ENCODE results near the gene NSRP1. TPM values are rescaled to one million over a fixed set of nuclear protein-coding genes. Genes with fewer than 3 reads are reported as not detected.
A peak's percentile ranks its signal among the peaks of the same experiment; 100 is the strongest.

Gene NSRP1
- total and polyA plus RNA-seq, 2 of the 13 experiments (the other 11 are each of a cell fraction or from before 2014, with no cell fraction given), result 7.0 to 14.3 TPM

- TF ChIP-seq, protein P1, sequence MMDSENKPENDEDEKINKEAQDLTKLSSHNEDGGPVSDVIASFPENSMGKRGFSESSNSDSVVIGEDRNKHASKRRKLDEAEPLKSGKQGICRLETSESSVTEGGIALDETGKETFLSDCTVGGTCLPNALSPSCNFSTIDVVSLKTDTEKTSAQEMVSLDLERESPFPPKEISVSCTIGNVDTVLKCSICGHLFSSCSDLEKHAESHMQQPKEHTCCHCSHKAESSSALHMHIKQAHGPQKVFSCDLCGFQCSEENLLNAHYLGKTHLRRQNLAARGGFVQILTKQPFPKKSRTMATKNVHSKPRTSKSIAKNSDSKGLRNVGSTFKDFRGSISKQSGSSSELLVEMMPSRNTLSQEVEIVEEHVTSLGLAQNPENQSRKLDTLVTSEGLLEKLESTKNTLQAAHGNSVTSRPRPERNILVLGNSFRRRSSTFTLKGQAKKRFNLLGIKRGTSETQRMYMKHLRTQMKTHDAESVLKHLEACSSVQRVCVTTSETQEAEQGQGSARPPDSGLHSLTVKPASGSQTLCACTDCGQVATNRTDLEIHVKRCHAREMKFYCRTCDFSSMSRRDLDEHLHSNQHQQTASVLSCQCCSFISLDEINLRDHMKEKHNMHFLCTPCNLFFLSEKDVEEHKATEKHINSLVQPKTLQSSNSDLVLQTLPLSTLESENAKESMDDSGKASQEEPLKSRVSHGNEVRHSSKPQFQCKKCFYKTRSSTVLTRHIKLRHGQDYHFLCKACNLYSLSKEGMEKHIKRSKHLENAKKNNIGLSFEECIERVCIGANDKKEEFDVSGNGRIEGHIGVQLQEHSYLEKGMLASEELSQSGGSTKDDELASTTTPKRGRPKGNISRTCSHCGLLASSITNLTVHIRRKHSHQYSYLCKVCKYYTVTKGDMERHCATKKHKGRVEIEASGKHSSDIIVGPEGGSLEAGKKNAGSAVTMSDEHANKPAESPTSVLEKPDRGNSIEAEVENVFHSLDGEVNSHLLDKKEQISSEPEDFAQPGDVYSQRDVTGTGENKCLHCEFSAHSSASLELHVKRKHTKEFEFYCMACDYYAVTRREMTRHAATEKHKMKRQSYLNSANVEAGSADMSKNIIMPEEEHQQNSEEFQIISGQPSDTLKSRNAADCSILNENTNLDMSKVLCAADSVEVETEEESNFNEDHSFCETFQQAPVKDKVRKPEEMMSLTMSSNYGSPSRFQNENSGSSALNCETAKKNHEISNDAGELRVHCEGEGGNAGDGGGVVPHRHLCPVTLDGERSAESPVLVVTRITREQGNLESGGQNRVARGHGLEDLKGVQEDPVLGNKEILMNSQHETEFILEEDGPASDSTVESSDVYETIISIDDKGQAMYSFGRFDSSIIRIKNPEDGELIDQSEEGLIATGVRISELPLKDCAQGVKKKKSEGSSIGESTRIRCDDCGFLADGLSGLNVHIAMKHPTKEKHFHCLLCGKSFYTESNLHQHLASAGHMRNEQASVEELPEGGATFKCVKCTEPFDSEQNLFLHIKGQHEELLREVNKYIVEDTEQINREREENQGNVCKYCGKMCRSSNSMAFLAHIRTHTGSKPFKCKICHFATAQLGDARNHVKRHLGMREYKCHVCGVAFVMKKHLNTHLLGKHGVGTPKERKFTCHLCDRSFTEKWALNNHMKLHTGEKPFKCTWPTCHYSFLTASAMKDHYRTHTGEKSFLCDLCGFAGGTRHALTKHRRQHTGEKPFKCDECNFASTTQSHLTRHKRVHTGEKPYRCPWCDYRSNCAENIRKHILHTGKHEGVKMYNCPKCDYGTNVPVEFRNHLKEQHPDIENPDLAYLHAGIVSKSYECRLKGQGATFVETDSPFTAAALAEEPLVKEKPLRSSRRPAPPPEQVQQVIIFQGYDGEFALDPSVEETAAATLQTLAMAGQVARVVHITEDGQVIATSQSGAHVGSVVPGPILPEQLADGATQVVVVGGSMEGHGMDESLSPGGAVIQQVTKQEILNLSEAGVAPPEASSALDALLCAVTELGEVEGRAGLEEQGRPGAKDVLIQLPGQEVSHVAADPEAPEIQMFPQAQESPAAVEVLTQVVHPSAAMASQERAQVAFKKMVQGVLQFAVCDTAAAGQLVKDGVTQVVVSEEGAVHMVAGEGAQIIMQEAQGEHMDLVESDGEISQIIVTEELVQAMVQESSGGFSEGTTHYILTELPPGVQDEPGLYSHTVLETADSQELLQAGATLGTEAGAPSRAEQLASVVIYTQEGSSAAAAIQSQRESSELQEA (CRISPR knock-in tag; IDR thresholded peaks at IDR 0.05; ENCODE audit: not compliant biosample characterization), result no peak
- no peak for TF ChIP-seq PAWR (CRISPR knock-in tag; IDR thresholded peaks at IDR 0.05; ENCODE audit: borderline replicate concordance)
- TF ChIP-seq FLYWCH1 (CRISPR knock-in tag; IDR thresholded peaks at IDR 0.05), result no peak
- TF ChIP-seq SMAD3 (CRISPR knock-in tag; IDR thresholded peaks at IDR 0.05), result no peak; the same call in 1 of the 2 replicates
- TF ChIP-seq ZFP36 (IDR thresholded peaks at IDR 0.05; ENCODE audit: borderline replicate concordance, low read depth, low read length, partially characterized antibody), result no peak
- TF ChIP-seq, protein P2, sequence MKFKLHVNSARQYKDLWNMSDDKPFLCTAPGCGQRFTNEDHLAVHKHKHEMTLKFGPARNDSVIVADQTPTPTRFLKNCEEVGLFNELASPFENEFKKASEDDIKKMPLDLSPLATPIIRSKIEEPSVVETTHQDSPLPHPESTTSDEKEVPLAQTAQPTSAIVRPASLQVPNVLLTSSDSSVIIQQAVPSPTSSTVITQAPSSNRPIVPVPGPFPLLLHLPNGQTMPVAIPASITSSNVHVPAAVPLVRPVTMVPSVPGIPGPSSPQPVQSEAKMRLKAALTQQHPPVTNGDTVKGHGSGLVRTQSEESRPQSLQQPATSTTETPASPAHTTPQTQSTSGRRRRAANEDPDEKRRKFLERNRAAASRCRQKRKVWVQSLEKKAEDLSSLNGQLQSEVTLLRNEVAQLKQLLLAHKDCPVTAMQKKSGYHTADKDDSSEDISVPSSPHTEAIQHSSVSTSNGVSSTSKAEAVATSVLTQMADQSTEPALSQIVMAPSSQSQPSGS (CRISPR knock-in tag; IDR thresholded peaks at IDR 0.05), result no peak
- no peak for TF ChIP-seq REL (CRISPR knock-in tag; conservative IDR thresholded peaks at IDR 0.05)
- TF ChIP-seq TFAP4 (IDR thresholded peaks at IDR 0.05; ENCODE audit: borderline replicate concordance, low read depth), result no peak
- TF ChIP-seq ATAD3A (CRISPR knock-in tag; IDR thresholded peaks at IDR 0.05), result no peak
- TF ChIP-seq TRIM24 (CRISPR knock-in tag; IDR thresholded peaks at IDR 0.05), result no peak
- peak; percentile 69 for TF ChIP-seq IRF2 (CRISPR knock-in tag; IDR thresholded peaks at IDR 0.05)
- no peak for TF ChIP-seq ZNF670 (CRISPR knock-in tag; IDR thresholded peaks at IDR 0.05; ENCODE audit: borderline replicate concordance)
- TF ChIP-seq ZNF781 (CRISPR knock-in tag; IDR thresholded peaks at IDR 0.05; ENCODE audit: borderline replicate concordance, not compliant biosample characterization), result no peak
- TF ChIP-seq ZNF703 (CRISPR knock-in tag; IDR thresholded peaks at IDR 0.05; ENCODE audit: borderline replicate concordance), result no peak
- no peak for TF ChIP-seq ZNF616 (CRISPR knock-in tag; IDR thresholded peaks at IDR 0.05; ENCODE audit: low read depth)
- TF ChIP-seq ZNF768 (CRISPR knock-in tag; IDR thresholded peaks at IDR 0.05), result peak; percentile 61; the same call in 1 of the 2 replicates
- TF ChIP-seq AGO2 (optimal IDR thresholded peaks at IDR 0.05; ENCODE audit: low read depth, low read length), result no peak
- no peak for TF ChIP-seq RARG (CRISPR knock-in tag; IDR thresholded peaks at IDR 0.05; ENCODE audit: low read depth)
- no peak for TF ChIP-seq REXO4 (CRISPR knock-in tag; IDR thresholded peaks at IDR 0.05; ENCODE audit: borderline replicate concordance)
Measured at GRCh38 chr17:30116661-30117551, at the start of gene NSRP1 (continued).

All from HepG2 (cell line).